ENCODE data around the gene DNMBP. TPM values are rescaled to one million over a fixed set of nuclear protein-coding genes. Genes with fewer than 3 reads are reported as not detected.
"Not testable (repeated sequence)": the region's sequence is repeated elsewhere in the genome, so short reads cannot be mapped to it uniquely, and the experiment has no call there.

The DNMBP gene
- total RNA-seq, 2 experiments from 2014 or later, result 5.2 to 6.0 TPM

GRCh38 chr10:99917963-99918825, 91.6 kb downstream of the DNMBP start:
- no peak overlapping the region for H3K4me3 Mint-ChIP-seq
- no peak overlapping the region for H3K27ac Mint-ChIP-seq

GRCh38 chr10:99916776-99917175, 93.0 kb downstream of the DNMBP start:
- Mint-ChIP-seq H3K27me3 (no peaks in the 10 kb centered on the region), H3K4me3 (no peak overlapping the region)
- POLR2A ChIA-PET, result no interaction called here

More at GRCh38 chr10:99917963-99918825, 91.6 kb downstream of the DNMBP start:
- H3K36me3 Mint-ChIP-seq, result peaks cover 9% of the 10 kb centered on the region
- DNase-seq (no peak), ATAC-seq (ENCODE audit: low read depth) (no peak)
- POLR2A ChIA-PET, result interaction anchor here (0.7 kb wide), 1 partner anchor 646 kb away, joined by 3 read pairs; no protein-coding TSS in a partner anchor
- no peaks in the 10 kb centered on the region for H3K27me3 Mint-ChIP-seq
- peaks cover 1% of the 10 kb centered on the region for H3K9me3 Mint-ChIP-seq
- peaks cover 5% of the 10 kb centered on the region for H3K4me1 Mint-ChIP-seq

GRCh38 chr10:99915414-99915813, 94.3 kb downstream of the DNMBP start:
- DNase-seq (no peak), ATAC-seq (ENCODE audit: low read depth) (no peak)
- POLR2A ChIA-PET, result no interaction called here
- Mint-ChIP-seq H3K4me1 (no peaks in the 10 kb centered on the region), H3K27me3 (no peaks in the 10 kb centered on the region), H3K9me3 (no peaks in the 10 kb centered on the region), H3K36me3 (peaks cover 2% of the 10 kb centered on the region), H3K27ac (no peak overlapping the region), H3K4me3 (no peak overlapping the region)

More at GRCh38 chr10:99916776-99917175, 93.0 kb downstream of the DNMBP start:
- no peak for ATAC-seq (ENCODE audit: low read depth)
- Mint-ChIP-seq H3K9me3 (no peaks in the 10 kb centered on the region), H3K4me1 (no peaks in the 10 kb centered on the region), H3K27ac (no peak overlapping the region), H3K36me3 (peaks cover 5% of the 10 kb centered on the region)
- DNase-seq, result no peak

- Mint-ChIP-seq H3K4me1 (no peaks in the 10 kb centered on the region), H3K36me3 (no peaks in the 10 kb centered on the region), H3K4me3 (no peak overlapping the region), H3K27me3 (no peaks in the 10 kb centered on the region), H3K27ac (no peak overlapping the region), H3K9me3 (no peaks in the 10 kb centered on the region)
- DNase-seq (no peak), ATAC-seq (ENCODE audit: low read depth) (no peak)
- POLR2A ChIA-PET, result interaction anchor here (1.0 kb wide), 1 partner anchor 44 kb away, joined by 5 read pairs; no protein-coding TSS in a partner anchor
Observed at GRCh38 chr10:99914236-99914635, 95.5 kb downstream of the DNMBP start.

- no peak for ATAC-seq (ENCODE audit: low read depth)
- peaks cover 4% of the 10 kb centered on the region for H3K4me1 Mint-ChIP-seq
- H3K36me3 Mint-ChIP-seq, result peaks cover under 1% of the 10 kb centered on the region
- no peak for DNase-seq
- no peak overlapping the region for H3K27ac Mint-ChIP-seq
- no peak overlapping the region for H3K4me3 Mint-ChIP-seq
- no peaks in the 10 kb centered on the region for H3K27me3 Mint-ChIP-seq
- POLR2A ChIA-PET, result interaction anchor here (1.0 kb wide), 1 partner anchor 44 kb away, joined by 5 read pairs; no protein-coding TSS in a partner anchor
- H3K9me3 Mint-ChIP-seq, result no peaks in the 10 kb centered on the region
Observed at GRCh38 chr10:99913831-99914235, 95.9 kb downstream of the DNMBP start.

GRCh38 chr10:99912041-99912440, 97.7 kb downstream of the DNMBP start:
- ATAC-seq (ENCODE audit: low read depth) (no peak), DNase-seq (no peak)
- Mint-ChIP-seq H3K4me3 (no peak overlapping the region), H3K9me3 (no peaks in the 10 kb centered on the region), H3K27ac (no peak overlapping the region), H3K36me3 (peaks cover 7% of the 10 kb centered on the region), H3K4me1 (peaks cover 12% of the 10 kb centered on the region), H3K27me3 (no peaks in the 10 kb centered on the region)
- POLR2A ChIA-PET, result no interaction called here

GRCh38 chr10:99908512-99908911, 101.2 kb downstream of the DNMBP start:
- DNase-seq, result no peak
- H3K27ac Mint-ChIP-seq, result no peak overlapping the region
- POLR2A ChIA-PET, result no interaction called here
- H3K36me3 Mint-ChIP-seq, result peaks cover 7% of the 10 kb centered on the region
- H3K9me3 Mint-ChIP-seq, result no peaks in the 10 kb centered on the region
- peaks cover 12% of the 10 kb centered on the region for H3K4me1 Mint-ChIP-seq
- no peaks in the 10 kb centered on the region for H3K27me3 Mint-ChIP-seq
- peak; percentile 83 for ATAC-seq (ENCODE audit: low read depth)
- no peak overlapping the region for H3K4me3 Mint-ChIP-seq

- no peak for DNase-seq
- H3K36me3 Mint-ChIP-seq, result peaks cover 7% of the 10 kb centered on the region
- no peak overlapping the region for H3K4me3 Mint-ChIP-seq
- no peaks in the 10 kb centered on the region for H3K9me3 Mint-ChIP-seq
- H3K27ac Mint-ChIP-seq, result no peak overlapping the region
- peaks cover 12% of the 10 kb centered on the region for H3K4me1 Mint-ChIP-seq
- ATAC-seq (ENCODE audit: low read depth), result no peak
- H3K27me3 Mint-ChIP-seq, result no peaks in the 10 kb centered on the region
- POLR2A ChIA-PET, result no interaction called here
Observed at GRCh38 chr10:99906470-99906869, 103.3 kb downstream of the DNMBP start.

GRCh38 chr10:99905971-99906370, 103.8 kb downstream of the DNMBP start:
- POLR2A ChIA-PET, result no interaction called here
- H3K9me3 Mint-ChIP-seq, result no peaks in the 10 kb centered on the region
- no peak overlapping the region for H3K4me3 Mint-ChIP-seq
- DNase-seq (no peak), ATAC-seq (ENCODE audit: low read depth) (no peak)
- H3K27ac Mint-ChIP-seq, result no peak overlapping the region
- H3K4me1 Mint-ChIP-seq, result peaks cover 12% of the 10 kb centered on the region
- H3K36me3 Mint-ChIP-seq, result peaks cover 7% of the 10 kb centered on the region
- H3K27me3 Mint-ChIP-seq, result no peaks in the 10 kb centered on the region

GRCh38 chr10:99895867-99896266, 113.9 kb downstream of the DNMBP start:
- Mint-ChIP-seq H3K36me3 (peaks cover 5% of the 10 kb centered on the region), H3K9me3 (no peaks in the 10 kb centered on the region), H3K27me3 (no peaks in the 10 kb centered on the region), H3K4me1 (no peaks in the 10 kb centered on the region), H3K4me3 (no peak overlapping the region), H3K27ac (no peak overlapping the region)
- DNase-seq (no peak), ATAC-seq (ENCODE audit: low read depth) (no peak)
- POLR2A ChIA-PET, result no interaction called here

GRCh38 chr10:99895066-99895465, 114.7 kb downstream of the DNMBP start:
- H3K27me3 Mint-ChIP-seq; H3K36me3 Mint-ChIP-seq; H3K4me3 Mint-ChIP-seq; H3K4me1 Mint-ChIP-seq; H3K27ac Mint-ChIP-seq; ATAC-seq (ENCODE audit: low read depth); H3K9me3 Mint-ChIP-seq; DNase-seq: not testable (repeated sequence)
- POLR2A ChIA-PET, result interaction anchor here (0.6 kb wide), 1 partner anchor 235 kb away, joined by 3 read pairs; no protein-coding TSS in a partner anchor

- Mint-ChIP-seq H3K27me3 (no peaks in the 10 kb centered on the region), H3K4me1 (no peaks in the 10 kb centered on the region), H3K4me3 (no peak overlapping the region), H3K9me3 (no peaks in the 10 kb centered on the region), H3K27ac (no peak overlapping the region), H3K36me3 (peaks cover 5% of the 10 kb centered on the region)
- DNase-seq (no peak), ATAC-seq (ENCODE audit: low read depth) (no peak)
- POLR2A ChIA-PET, result interaction anchor here (0.6 kb wide), 1 partner anchor 236 kb away, joined by 3 read pairs; no protein-coding TSS in a partner anchor
Observed at GRCh38 chr10:99894613-99895012, 115.1 kb downstream of the DNMBP start.

GRCh38 chr10:99888622-99889021, 121.1 kb downstream of the DNMBP start:
- ATAC-seq (ENCODE audit: low read depth), result no peak

GRCh38 chr10:99883523-99883922, 126.2 kb downstream of the DNMBP start:
- Mint-ChIP-seq H3K36me3 (peaks cover 17% of the 10 kb centered on the region), H3K9me3 (no peaks in the 10 kb centered on the region), H3K4me3 (no peak overlapping the region), H3K27me3 (no peaks in the 10 kb centered on the region), H3K27ac (no peak overlapping the region), H3K4me1 (peaks cover 5% of the 10 kb centered on the region)
- DNase-seq (no peak), ATAC-seq (ENCODE audit: low read depth) (no peak)
- POLR2A ChIA-PET, result interaction anchor here (0.6 kb wide), 1 partner anchor 268 kb away, joined by 3 read pairs; no protein-coding TSS in a partner anchor

More at GRCh38 chr10:99888622-99889021, 121.1 kb downstream of the DNMBP start:
- Mint-ChIP-seq H3K27ac (no peak overlapping the region), H3K4me1 (no peaks in the 10 kb centered on the region), H3K27me3 (no peaks in the 10 kb centered on the region), H3K36me3 (peaks cover 1% of the 10 kb centered on the region), H3K9me3 (no peaks in the 10 kb centered on the region), H3K4me3 (no peak overlapping the region)
- POLR2A ChIA-PET, result no interaction called here
- no peak for DNase-seq

All from activated naive CD8-positive, alpha-beta T cell treated with anti-CD3 and anti-CD28 coated beads, Interleukin-2, amount 10 ng/mL, durations not matched to agents 7 days and 5 days (primary cell).